Ectodermal cell (in vitro differentiated cells): ENCODE data around the gene INSYN2B.

Experiments used
- H3K27ac ChIP-seq: 2 replicates; pipeline ENCODE4 v1.7.0; 2013; ENCODE audit warnings: mild to moderate bottlenecking, low read depth, low read length; ENCODE audit not compliant: insufficient read depth, poor library complexity, severe bottlenecking
- H3K27me3 ChIP-seq: 2 replicates; pipeline ENCODE4 v1.7.0; 2013; ENCODE audit warnings: mild to moderate bottlenecking, low read length; ENCODE audit not compliant: insufficient read depth, control insufficient read depth, poor library complexity, severe bottlenecking
- H3K36me3 ChIP-seq: one replicate; pipeline ENCODE4 v1.7.0; 2013; ENCODE audit warnings: low read length; ENCODE audit not compliant: control insufficient read depth, insufficient read depth
- H3K4me1 ChIP-seq: one replicate; pipeline ENCODE4 v1.7.0; 2013; ENCODE audit warnings: low read length; ENCODE audit not compliant: control insufficient read depth, insufficient read depth
- H3K4me3 ChIP-seq: 2 replicates; pipeline ENCODE4 v1.7.0; 2013; ENCODE audit warnings: low read depth, low read length, control low read depth; ENCODE audit not compliant: insufficient read depth
- H3K9me3 ChIP-seq: 2 replicates; pipeline ENCODE4 v1.7.0; 2013; ENCODE audit warnings: mild to moderate bottlenecking, low read length, moderate library complexity; ENCODE audit not compliant: control insufficient read depth
- WGBS, 2 experiments: methylation state at CpG; one replicate each; pipeline ENCODE4 v1.1.7; 2013; ENCODE audit warnings: missing lambda C conversion rate in 2 of 2; 5-methylcytosine and 5-hydroxymethylcytosine counted together

Gene INSYN2B

GRCh38 chr5:169941542-169941941, 38.8 kb downstream of the INSYN2B start:
- WGBS, 2 experiments = 92 to 95% methylated on average over 7 of the region's 7 CpGs
- H3K9me3 ChIP-seq = no peaks in the 10 kb centered on the region
- no peaks in the 10 kb centered on the region for H3K36me3 ChIP-seq
- H3K27ac ChIP-seq = no peak overlapping the region
- H3K4me1 ChIP-seq = peaks cover 10% of the 10 kb centered on the region
- no peak overlapping the region for H3K4me3 ChIP-seq
- H3K27me3 ChIP-seq = no peaks in the 10 kb centered on the region

- Histone ChIP-seq H3K9me3 (no peaks in the 10 kb centered on the region), H3K4me3 (no peak overlapping the region), H3K4me1 (no peaks in the 10 kb centered on the region), H3K27me3 (no peaks in the 10 kb centered on the region), H3K36me3 (no peaks in the 10 kb centered on the region), H3K27ac (no peak overlapping the region)
- 94 to 100% methylated on average over 2 of the region's 2 CpGs for WGBS, 2 experiments
Measured at GRCh38 chr5:169939731-169940130, 40.6 kb downstream of the INSYN2B start.

GRCh38 chr5:169938439-169938838, 41.9 kb downstream of the INSYN2B start:
- 90 to 93% methylated on average over 2 of the region's 2 CpGs for WGBS, 2 experiments
- H3K27ac ChIP-seq = no peak overlapping the region

GRCh38 chr5:169935762-169936161, 44.5 kb downstream of the INSYN2B start:
- no peaks in the 10 kb centered on the region for H3K4me1 ChIP-seq
- 94 to 96% methylated on average over 5 of the region's 5 CpGs for WGBS, 2 experiments
- H3K36me3 ChIP-seq = no peaks in the 10 kb centered on the region
- no peaks in the 10 kb centered on the region for H3K9me3 ChIP-seq
- H3K27me3 ChIP-seq = no peaks in the 10 kb centered on the region
- no peak overlapping the region for H3K27ac ChIP-seq
- H3K4me3 ChIP-seq = no peak overlapping the region

More at GRCh38 chr5:169938439-169938838, 41.9 kb downstream of the INSYN2B start:
- H3K36me3 ChIP-seq = no peaks in the 10 kb centered on the region
- H3K4me1 ChIP-seq = no peaks in the 10 kb centered on the region
- no peak overlapping the region for H3K4me3 ChIP-seq
- no peaks in the 10 kb centered on the region for H3K27me3 ChIP-seq
- H3K9me3 ChIP-seq = no peaks in the 10 kb centered on the region

GRCh38 chr5:169934990-169935389, 45.3 kb downstream of the INSYN2B start:
- H3K9me3 ChIP-seq = no peaks in the 10 kb centered on the region
- 91 to 95% methylated on average over 7 of the region's 7 CpGs for WGBS, 2 experiments
- no peaks in the 10 kb centered on the region for H3K4me1 ChIP-seq
- no peak overlapping the region for H3K27ac ChIP-seq
- H3K36me3 ChIP-seq = no peaks in the 10 kb centered on the region
- H3K27me3 ChIP-seq = no peaks in the 10 kb centered on the region
- H3K4me3 ChIP-seq = no peak overlapping the region

GRCh38 chr5:169933616-169934015, 46.7 kb downstream of the INSYN2B start:
- no peaks in the 10 kb centered on the region for H3K27me3 ChIP-seq
- 94 to 95% methylated on average over 7 of the region's 7 CpGs for WGBS, 2 experiments
- no peak overlapping the region for H3K27ac ChIP-seq
- no peak overlapping the region for H3K4me3 ChIP-seq
- no peaks in the 10 kb centered on the region for H3K36me3 ChIP-seq
- H3K9me3 ChIP-seq = no peaks in the 10 kb centered on the region
- no peaks in the 10 kb centered on the region for H3K4me1 ChIP-seq

GRCh38 chr5:169933127-169933526, 47.2 kb downstream of the INSYN2B start:
- no peak overlapping the region for H3K27ac ChIP-seq
- 93 to 94% methylated on average over 1 of the region's 1 CpG for WGBS, 2 experiments
- H3K9me3 ChIP-seq = no peaks in the 10 kb centered on the region
- no peaks in the 10 kb centered on the region for H3K27me3 ChIP-seq
- H3K4me3 ChIP-seq = no peak overlapping the region
- H3K4me1 ChIP-seq = no peaks in the 10 kb centered on the region
- H3K36me3 ChIP-seq = no peaks in the 10 kb centered on the region

GRCh38 chr5:169923988-169924387, 56.3 kb downstream of the INSYN2B start:
- Histone ChIP-seq H3K36me3 (no peaks in the 10 kb centered on the region), H3K4me1 (no peaks in the 10 kb centered on the region), H3K4me3 (no peak overlapping the region), H3K27me3 (no peaks in the 10 kb centered on the region), H3K27ac (no peak overlapping the region), H3K9me3 (no peaks in the 10 kb centered on the region)
- WGBS, 2 experiments = 82 to 95% methylated on average over 1 of the region's 1 CpG

- Histone ChIP-seq H3K4me3 (no peak overlapping the region), H3K9me3 (no peaks in the 10 kb centered on the region), H3K27ac (no peak overlapping the region), H3K27me3 (no peaks in the 10 kb centered on the region), H3K4me1 (no peaks in the 10 kb centered on the region), H3K36me3 (no peaks in the 10 kb centered on the region)
- 83% methylated on average over 1 of the region's 1 CpG; no CpG with 5 or more reads in 1 of the 2 experiments for WGBS, 2 experiments
Measured at GRCh38 chr5:169922474-169922873, 57.8 kb downstream of the INSYN2B start.

- no peaks in the 10 kb centered on the region for H3K27me3 ChIP-seq
- H3K36me3 ChIP-seq = no peaks in the 10 kb centered on the region
- H3K27ac ChIP-seq = no peak overlapping the region
- H3K4me3 ChIP-seq = no peak overlapping the region
- H3K4me1 ChIP-seq = no peaks in the 10 kb centered on the region
- H3K9me3 ChIP-seq = no peaks in the 10 kb centered on the region
- WGBS, 2 experiments = 92% methylated on average over 1 of the region's 1 CpG; no CpG with 5 or more reads in 1 of the 2 experiments
Measured at GRCh38 chr5:169921949-169922348, 58.3 kb downstream of the INSYN2B start.

- no peaks in the 10 kb centered on the region for H3K9me3 ChIP-seq
- H3K4me3 ChIP-seq = no peak overlapping the region
- H3K36me3 ChIP-seq = no peaks in the 10 kb centered on the region
- WGBS, 2 experiments = 66% methylated on average over 3 of the region's 3 CpGs
- no peak overlapping the region for H3K27ac ChIP-seq
- no peaks in the 10 kb centered on the region for H3K27me3 ChIP-seq
- H3K4me1 ChIP-seq = no peaks in the 10 kb centered on the region
Measured at GRCh38 chr5:169921384-169921783, 58.9 kb downstream of the INSYN2B start.
